GM21447 (cell line): ENCODE results near the gene METTL15.
"Not testable (repeated sequence)": the region's sequence is repeated elsewhere in the genome, so short reads cannot be mapped to it uniquely, and the experiment has no call there.

Experiments used
- ATAC-seq: cut with Tn5 transposase; IDR thresholded peaks from one replicate; pipeline ENCODE4 v1.9.1; 2021; ENCODE audit not compliant: unreplicated experiment

The METTL15 gene

DNA sequence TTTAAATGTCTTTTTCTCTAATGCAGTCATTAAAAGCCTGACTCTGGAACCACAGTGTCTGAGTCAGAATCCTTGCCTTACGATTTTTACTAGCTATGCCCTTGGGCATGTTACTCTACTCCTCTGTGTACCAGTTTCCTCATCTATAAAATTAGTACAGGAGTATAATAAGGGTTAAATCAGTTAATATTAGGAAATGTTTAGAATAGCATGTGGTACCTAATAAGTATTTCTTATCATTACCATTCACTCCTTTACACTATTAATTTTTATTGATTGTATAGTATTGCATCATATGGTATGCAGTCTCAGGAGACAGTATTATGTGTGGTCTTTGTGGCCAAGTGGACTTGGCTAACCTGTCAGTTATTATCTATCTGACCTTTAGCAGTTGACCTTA is 68.2 kb downstream of the METTL15 start:
- no peak for ATAC-seq

DNA sequence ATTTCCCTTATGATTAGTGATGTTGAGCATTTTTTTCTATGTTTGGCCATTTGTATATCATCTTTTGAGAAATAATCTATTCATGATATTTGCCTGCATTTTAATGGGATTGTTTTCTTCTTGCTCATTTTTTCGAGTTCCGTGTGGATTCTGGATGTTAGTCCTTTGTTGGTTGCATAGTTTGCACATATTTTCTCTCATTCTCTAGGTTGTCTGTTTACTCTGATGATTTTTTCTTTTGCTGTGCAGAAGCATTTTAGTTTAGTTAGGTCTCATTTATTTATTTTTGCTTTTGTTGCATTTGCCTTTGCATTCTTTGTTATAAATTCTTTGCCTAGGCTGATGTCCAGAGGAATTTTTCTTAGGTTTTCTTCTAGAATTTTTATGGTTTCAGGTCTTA is 87.3 kb downstream of the METTL15 start:
- no peak for ATAC-seq

DNA sequence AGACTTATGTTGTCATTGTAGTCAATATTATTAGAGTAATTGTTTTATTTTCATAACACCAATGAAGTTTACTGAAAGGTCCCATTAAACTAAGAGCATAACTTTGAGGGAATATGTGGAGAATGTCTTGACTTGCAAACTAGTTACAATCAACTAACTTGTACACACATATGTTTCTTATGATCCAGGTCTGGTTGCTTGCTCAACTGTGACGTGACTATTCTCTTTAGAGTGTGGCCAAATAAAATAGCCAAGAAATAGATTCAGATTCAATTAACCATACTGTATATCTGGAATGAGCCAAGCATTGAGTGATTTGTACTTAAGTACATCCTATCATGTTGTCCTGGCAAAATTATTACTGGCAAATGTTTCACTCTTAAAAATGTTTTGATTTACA is 101.7 kb downstream of the METTL15 start:
- ATAC-seq: no peak

DNA sequence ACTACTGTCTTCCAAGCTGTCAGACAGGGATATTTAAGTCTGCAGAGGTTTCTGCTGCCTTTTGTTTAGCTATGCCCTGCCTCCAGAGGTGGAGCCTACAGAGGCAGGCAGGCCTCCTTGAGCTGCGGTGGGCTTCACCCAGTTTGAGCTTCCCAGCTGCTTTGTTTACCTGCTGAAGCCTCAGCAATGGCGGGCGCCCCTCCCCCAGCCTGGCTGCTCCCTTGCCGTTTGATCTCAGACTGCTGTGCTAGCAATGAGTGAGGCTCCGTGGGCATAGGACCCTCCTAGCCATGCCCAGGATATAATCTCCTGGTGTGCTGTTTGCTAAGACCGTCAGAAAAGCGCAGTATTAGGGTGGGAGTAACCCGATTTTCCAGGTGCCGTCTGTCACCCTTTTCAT is 113.9 kb downstream of the METTL15 start:
- not testable (repeated sequence) for ATAC-seq

DNA sequence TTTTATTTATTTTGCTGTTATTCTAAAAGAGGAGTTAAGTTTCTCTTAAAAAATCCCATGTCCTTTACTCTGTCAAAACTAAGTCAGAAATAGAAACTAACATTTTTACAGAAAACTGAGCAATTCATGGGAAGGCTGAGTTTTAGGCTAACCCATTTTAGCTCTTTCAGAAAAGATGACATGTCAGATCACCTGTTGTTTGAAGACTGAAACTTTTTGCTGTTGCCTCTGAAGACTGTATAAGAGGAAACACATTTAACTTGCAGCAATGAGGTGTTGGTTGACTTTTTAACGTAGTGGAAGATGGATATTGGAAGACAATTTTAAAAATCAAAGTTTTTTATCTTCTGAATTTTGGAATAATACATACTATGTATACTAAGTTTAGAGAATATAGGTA is 115.4 kb downstream of the METTL15 start:
- peak; percentile 93 for ATAC-seq

DNA sequence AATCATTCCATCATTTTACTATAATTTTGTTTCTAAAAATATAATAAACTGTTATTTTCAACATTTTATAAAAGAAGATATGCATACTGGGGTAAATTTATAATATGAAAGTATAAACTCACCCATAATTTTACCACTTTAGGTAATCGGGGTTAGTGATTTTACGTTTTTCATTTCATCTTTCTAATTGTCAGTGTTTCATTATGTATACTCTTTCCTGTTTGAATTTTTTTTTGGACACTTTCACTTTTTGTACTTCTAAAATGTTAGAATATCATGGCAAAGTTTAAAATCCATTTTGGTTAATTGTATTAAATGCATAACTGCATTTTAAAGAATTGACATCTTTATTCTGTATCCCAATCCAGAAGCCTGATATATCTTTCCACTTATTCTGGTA is 115.8 kb downstream of the METTL15 start:
- no peak for ATAC-seq

DNA sequence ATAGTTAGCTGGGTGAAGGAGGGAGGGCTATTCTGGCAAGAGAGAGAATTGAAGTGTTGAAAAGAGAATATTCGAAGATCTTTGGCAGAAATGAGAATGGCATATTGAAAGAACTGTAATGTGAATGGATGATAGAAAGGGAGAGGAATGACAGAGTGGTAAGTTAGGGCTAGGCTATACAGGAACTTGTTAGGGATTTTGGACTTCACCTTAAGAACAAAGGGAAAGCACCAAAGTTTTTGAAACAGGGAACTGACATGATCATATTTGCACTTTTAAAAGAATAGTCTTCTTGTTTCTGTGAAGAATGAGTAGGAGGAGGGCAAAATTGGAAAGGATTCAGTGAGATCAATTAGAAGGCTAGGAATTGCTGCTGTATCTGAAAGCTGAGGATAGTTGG is 119.3 kb downstream of the METTL15 start:
- no peak for ATAC-seq

DNA sequence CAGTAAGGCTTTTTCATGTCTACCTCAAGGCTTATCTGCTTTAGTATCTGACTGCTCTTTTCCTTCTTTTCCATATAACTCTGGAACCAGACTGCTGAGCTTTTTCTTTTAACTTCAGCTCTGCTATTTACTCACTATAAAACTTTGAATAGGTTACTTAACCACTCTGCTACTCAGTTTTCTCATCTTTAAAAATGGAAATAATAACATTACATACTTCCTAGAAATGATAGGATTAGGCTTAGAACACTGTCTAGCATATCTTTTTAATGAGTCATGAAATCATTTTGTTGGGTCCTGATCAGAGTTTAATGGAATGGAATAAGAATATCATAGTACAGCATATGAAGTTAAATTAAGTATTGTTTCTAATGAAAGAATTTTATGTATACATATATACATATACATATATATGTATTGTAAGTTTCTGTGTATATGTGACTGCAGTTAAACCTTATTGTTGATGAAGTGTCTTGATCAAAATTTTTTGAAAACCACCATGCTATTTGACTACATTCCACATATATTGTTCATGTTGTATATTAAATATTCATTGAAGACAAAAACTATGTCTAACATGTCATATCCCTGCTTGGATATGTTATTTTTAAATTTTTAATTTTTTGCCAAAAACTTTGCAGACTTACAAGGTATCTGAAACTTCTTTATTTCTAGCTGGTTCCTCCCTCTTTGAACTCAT is 120.2 kb downstream of the METTL15 start:
- no peak for ATAC-seq

DNA sequence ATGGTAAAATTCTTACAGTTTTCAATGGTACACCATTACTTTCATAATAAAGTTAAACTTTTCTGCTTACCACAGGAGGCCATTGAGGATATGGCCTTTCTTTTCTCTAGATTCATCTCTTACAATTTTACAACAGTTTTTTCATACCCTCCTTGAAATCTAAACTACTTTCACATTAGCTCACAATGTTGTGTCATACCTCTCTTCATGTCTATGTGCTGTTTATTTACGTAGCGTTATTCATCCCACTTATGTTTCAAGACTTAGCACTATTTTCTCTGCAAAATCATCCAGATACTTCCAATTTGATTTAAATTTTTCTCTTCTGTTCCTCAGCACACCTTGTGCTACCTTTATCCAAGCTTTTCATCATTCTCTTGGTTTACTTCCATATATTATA is 123.3 kb downstream of the METTL15 start:
- no peak for ATAC-seq

DNA sequence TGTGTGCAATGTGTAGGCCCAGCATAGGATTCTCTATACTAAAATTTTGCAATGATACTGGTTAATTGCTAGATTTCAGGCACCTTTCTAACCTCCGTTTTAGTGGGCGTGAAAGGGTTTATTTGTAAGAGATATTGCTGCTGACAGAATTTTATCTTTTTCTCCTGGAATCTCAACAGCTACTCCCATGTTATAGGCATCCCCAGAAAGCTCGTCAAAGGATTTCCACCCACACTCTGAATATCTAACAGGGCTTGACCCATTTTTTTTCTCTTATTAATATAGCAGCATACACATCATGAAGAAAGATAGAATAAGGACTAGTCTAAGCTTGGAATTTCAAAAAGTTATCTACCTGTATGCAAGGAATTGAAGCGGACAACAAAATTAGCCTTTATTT is 124.5 kb downstream of the METTL15 start:
- ATAC-seq: no peak

DNA sequence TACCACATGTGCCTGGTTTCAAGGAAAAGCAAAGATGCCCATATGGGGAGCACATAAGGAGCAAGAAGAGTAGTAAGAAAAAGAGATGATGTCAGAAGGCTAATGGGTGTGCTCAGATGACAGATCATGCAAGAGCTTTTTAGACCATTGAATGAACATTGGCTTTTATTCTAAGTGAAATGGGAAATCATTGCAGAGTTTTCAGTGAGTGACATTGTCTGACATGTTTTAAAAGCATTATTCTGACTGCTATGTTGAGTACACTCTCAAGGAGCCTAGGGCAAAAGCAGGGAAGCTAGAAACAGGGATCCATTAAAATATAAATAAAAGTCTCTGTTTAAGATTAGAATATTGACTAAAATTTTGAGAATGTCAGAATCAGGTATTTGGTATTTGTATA is 133.6 kb downstream of the METTL15 start:
- ATAC-seq: no peak

DNA sequence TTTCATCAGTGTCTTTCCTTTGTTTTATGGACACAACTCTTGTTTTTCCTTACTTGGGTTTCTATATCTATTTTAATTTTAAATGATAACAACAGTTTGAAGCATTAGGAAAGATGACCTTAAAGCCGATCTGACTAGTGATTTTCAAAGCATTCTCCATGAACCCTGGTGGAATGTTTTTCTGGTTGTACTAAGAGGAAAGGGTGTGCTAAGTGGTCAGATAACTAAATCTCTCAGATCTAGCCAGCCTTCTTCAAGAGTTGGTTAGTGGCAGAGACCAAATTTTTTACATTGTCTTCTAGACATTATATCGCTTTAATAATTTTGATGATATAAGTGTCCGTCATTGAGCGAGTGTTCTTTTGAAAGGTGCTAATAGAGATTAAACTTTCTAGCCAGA is 134.4 kb downstream of the METTL15 start:
- ATAC-seq: no peak

DNA sequence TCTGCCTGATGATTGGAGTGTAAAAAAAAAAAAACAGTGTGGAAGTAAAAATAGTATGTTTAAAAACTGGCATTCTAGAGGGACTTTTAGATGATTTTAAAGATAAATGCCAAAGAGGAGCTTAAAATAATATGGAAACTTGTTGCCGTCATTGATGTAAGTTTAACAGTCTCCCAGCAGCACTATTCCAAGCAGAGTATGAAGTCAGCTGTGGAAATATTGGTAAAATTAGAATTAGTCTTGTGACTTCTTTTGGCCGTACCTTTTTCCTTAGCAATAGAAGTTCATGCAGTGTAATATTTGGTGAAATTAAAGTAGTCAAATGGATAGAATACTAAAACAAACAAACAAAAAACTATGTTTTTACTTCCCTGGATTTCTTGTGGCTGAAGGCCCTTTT is 134.9 kb downstream of the METTL15 start:
- no peak for ATAC-seq

DNA sequence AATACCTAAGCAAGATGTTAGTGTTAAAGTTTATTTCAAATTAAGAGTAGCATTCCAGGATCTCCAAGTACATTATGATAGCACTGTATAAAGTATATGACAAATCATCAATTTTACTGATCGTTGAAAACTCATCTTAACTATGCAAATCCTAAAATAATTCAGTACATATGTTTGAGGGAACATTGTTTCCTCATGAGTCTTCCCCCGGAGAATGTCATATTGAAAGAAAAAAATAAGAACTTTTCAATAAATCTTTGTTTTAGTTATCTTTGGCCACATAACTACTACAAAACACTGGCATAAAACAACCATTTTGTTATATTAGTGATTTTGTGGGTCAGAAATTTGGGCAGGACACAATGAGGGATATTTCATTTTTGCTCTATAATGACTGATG is 135.4 kb downstream of the METTL15 start:
- ATAC-seq: no peak

DNA sequence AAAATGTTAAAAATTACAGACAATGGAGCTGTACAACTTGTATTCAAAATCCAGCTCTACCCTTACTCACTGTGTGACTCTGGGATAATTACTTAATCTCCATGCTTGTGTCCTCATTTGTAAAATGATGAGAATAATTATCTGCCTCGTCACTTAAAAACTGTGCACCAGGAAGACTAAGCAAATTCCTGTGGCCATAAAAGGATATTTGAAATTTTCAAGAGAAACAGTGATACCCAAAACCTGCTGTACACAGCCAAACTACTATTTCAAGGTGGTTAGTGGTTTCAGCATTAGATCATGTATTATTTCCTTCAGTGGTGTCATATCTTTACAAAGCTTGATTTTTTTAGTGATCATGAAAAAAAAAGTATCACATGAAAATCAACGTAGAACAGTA is 136.9 kb downstream of the METTL15 start:
- no peak for ATAC-seq

DNA sequence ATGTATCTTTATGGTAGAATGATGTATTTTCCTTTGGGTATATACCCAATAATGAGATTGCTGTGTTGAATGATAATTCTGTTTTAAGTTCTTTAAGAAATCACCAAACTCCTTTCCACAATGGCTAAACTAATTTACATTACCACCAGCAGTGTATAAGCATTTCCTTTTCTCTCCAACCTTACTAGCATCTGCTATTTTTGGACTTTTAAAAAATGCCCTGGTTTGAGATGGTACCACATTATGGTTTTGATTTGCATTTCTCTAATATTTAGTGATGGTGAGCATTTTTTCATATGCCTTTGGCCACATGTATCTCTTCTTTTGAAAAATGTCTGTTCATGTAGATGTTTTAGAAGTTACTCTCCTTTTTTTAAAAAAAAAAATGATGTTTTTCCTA is 142.0 kb downstream of the METTL15 start:
- ATAC-seq: no peak

DNA sequence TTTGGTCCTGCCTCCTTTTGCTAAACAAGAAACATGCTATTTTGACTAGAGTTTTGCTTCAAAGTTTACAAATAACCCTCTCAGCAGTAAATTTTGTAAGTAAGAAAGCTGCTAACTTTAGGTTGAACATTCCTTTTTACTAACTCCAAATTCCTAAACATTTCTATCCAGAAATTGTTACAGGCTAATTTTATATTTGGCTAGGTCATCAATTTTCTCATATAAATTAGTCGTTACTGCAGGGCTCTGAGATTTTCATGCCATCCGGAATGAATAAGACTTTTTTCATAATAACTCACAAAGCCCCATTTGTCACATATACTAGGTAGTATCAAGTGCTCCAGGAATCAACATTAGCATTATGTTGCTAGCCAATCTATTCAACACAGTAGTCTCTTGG is 143.1 kb downstream of the METTL15 start:
- no peak for ATAC-seq

DNA sequence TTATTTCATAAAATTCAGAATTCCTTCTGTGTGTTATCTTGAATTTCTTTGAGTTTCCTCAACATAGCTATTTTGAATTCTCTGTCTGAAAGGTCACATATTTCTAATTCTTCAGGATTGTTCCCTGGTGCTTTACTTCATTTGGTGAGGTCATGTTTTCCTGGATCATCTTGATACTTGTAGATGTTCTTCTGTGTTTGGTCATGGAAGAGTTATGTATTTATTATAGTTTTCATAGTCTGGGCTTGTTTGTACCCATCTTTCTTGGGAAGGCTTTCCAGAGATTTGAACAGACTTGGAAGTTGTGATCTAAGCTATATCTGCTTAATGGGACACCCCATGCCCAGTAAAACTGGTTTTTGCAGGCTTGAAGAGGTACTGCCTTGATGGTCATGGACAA is 149.6 kb downstream of the METTL15 start:
- no peak for ATAC-seq

DNA sequence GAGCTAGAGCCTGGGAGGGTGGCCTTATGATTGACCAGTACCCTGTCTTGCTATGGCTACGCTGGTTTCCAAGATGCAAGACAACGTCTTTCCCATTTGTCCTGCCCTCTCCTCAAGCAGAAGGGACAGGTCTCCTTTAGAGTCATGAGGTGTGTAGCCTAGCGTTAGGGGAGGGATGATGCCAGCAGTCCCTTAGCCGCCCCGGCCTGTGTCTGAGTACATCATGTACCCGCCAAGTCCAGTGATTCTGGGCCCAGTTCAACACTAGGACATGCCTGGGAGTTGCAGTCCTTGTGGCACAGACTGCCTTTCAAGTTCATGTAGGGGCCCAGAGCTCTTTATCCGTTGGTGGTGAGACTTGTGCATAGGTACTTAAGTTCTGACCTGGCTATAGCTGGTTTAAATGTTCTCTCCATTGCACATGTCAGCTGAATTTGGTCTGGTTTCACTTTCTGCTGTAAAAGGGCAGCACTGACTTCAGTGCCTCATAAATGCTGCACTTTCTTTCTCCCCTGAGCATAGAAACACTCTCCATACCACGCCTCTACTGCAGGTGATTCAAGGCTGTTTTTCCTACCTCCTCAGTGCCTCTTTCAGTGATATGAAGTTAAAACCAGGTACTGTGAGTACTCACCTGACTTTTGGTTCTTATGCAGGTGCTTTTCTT is 151.1 kb downstream of the METTL15 start:
- ATAC-seq: no peak

DNA sequence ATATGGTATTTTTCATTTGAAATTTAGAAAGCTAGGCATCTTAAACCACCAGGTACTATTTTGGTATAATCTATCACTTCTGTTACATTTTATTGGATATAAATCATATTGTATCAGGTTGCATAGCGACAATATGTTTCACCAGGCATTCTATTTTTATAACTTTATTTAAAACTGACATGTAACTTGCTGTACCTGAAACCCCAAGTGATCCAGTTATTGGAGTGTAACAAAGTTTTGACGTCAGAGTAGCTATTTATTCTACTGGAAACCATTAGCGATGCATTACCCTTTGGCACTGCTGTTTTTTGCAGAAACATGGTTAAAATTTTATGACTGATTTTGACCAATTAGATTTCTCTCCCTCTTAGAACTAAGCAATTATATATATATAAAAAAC is 160.7 kb downstream of the METTL15 start:
- no peak for ATAC-seq

DNA sequence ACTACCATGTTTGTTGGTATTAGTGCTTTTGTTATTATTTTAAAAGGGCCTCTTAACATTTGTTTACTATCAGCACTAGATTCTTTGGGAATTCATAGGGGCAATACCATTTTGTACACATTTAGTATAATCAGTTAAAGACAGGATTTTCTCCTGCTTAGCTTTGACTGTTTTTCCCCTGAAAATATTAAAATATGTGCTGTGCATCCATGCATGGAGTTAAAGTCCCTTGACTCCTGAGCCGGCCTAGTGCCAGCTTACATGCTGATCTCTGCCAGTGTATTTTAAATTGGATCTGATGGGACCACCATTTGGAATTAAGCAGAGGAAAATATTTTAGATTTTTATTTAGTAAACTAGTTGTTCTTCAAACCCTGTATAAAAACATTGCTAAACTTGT is 161.4 kb downstream of the METTL15 start:
- no peak for ATAC-seq

DNA sequence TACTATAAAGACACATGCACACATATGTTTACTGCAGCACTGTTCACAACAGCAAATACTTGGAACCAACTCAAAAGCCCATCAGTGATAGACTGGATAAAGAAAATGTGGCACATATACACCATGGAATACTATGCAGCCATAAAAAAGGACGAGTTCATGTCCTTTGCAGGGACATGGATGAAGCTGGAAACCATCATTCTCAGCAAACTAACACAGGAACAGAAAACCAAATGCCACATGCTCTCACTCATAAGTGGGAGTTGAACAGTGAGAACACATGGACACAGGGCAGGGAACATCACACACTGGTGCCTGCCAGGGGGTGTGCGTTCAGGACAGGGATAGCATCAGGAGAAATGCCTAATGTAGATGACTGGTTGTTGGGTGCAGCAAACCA is 164.1 kb downstream of the METTL15 start:
- ATAC-seq: not testable (repeated sequence)

DNA sequence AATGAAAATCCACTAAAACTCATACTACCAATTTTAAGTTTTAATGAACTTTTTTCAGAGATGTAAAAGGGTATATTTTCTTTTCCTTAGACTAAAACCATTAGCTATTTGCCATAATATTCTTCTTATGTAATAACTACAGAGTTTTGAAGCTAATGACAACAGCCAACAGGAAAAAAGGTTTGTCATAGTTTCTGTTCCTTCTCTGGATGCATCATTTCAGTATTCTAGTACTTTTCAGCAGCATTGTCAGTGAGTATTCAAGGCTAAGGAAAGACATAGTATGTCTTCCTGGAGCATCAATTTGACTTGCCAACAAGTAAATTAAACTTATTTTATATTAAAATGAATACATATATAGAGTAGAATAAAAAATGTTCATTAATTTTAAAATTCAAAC is 166.0 kb downstream of the METTL15 start:
- ATAC-seq: no peak
